Fibroblast of skin of scalp (primary cell): ENCODE data around the gene MAFG. TPM values are rescaled to one million over a fixed set of nuclear protein-coding genes. Genes with fewer than 3 reads are reported as not detected.

Experiments
- DNase-seq: peaks from one replicate; pipeline ENCODE4 v3.0.0-alpha.2; 2013
- polyA plus RNA-seq, 2 experiments: library from polyadenylated mRNA; unstranded; fragments of 120-200 nt; gene quantifications; one replicate each; pipeline ENCODE4 v1.2.1, GENCODE V29; 2013; ENCODE audit not compliant: insufficient read length in 2 of 2

The MAFG gene
- polyA plus RNA-seq (2013, experiment 1 of 2; ENCODE audit: insufficient read length), result 22.2 TPM
- polyA plus RNA-seq (2013, experiment 2 of 2; ENCODE audit: insufficient read length), result 22.0 TPM

GRCh38 chr17:81927653-81928543 lies at the start of gene MAFG:
MAFG (minus strand) TSS chr17:81927735; CDS start chr17:81923185, 4,550 bp downstream.
- peak; percentile 96 for DNase-seq

- no peak for DNase-seq
Observed at GRCh38 chr17:81976332-81977210, 49.0 kb upstream of the MAFG start.

- DNase-seq, result no peak
Observed at GRCh38 chr17:81973432-81973831, 45.9 kb upstream of the MAFG start.

- DNase-seq, result no peak
Observed at GRCh38 chr17:81968850-81969812, 41.6 kb upstream of the MAFG start.

- no peak for DNase-seq
Observed at GRCh38 chr17:81968396-81968745, 40.8 kb upstream of the MAFG start.

GRCh38 chr17:81967533-81968395 lies 40.2 kb upstream of the MAFG start:
- peak; percentile 61 for DNase-seq

GRCh38 chr17:81967244-81967532 lies 39.7 kb upstream of the MAFG start:
- DNase-seq, result no peak

- peak; percentile 11 for DNase-seq
Observed at GRCh38 chr17:81966343-81967243, 39.1 kb upstream of the MAFG start.

- no peak for DNase-seq
Observed at GRCh38 chr17:81964081-81964849, 36.7 kb upstream of the MAFG start.

GRCh38 chr17:81962499-81963441 lies 35.2 kb upstream of the MAFG start:
- no peak for DNase-seq

- no peak for DNase-seq
Observed at GRCh38 chr17:81961521-81962498, 34.3 kb upstream of the MAFG start.

- peak; percentile 51 for DNase-seq
Observed at GRCh38 chr17:81961087-81961511, 33.6 kb upstream of the MAFG start, which contains the start of gene NOTUM. NOTUM (minus strand) TSS chr17:81961187; CDS start chr17:81960909, 278 bp downstream.

GRCh38 chr17:81960130-81960958 lies 32.8 kb upstream of the MAFG start:
- DNase-seq, result no peak

GRCh38 chr17:81959362-81960129 lies 32.0 kb upstream of the MAFG start:
- DNase-seq, result peak; percentile 51
